GM20000 (cell line): ENCODE measurements around the gene TSPAN14.

ENCODE experiments used
- DNase-seq: peaks from one replicate; pipeline ENCODE4 v3.0.0; 2012; ENCODE audit warnings: low spot score
- CTCF ChIP-seq: IDR thresholded peaks from 2 replicates; pipeline ENCODE4 v1.5.1; 2012; ENCODE audit warnings: mild to moderate bottlenecking, control low read depth; ENCODE audit errors: extremely low read depth, missing control alignments

Gene TSPAN14

GRCh38 chr10:80410122-80410521 lies 44.0 kb upstream of the TSPAN14 start:
- no peak for TF ChIP-seq CTCF
- no peak for DNase-seq

GRCh38 chr10:80410578-80411145 lies 43.4 kb upstream of the TSPAN14 start:
- no peak for TF ChIP-seq CTCF
- DNase-seq, result no peak

- no peak for DNase-seq
- no peak for TF ChIP-seq CTCF
These were observed 42.8 kb upstream of the TSPAN14 start for GRCh38 chr10:80411267-80411668.

- no peak for TF ChIP-seq CTCF
These were observed 42.4 kb upstream of the TSPAN14 start for GRCh38 chr10:80411681-80412220.

GRCh38 chr10:80412486-80412885 lies 41.6 kb upstream of the TSPAN14 start:
- no peak for TF ChIP-seq CTCF
- DNase-seq, result no peak

More at GRCh38 chr10:80411681-80412220, 42.4 kb upstream of the TSPAN14 start:
- no peak for DNase-seq

- no peak for TF ChIP-seq CTCF
- DNase-seq, result no peak
These were observed 40.7 kb upstream of the TSPAN14 start for GRCh38 chr10:80413271-80413996.

- no peak for TF ChIP-seq CTCF
- DNase-seq, result no peak
These were observed 39.8 kb upstream of the TSPAN14 start for GRCh38 chr10:80414142-80414895.
